GM12872 (cell line): ENCODE data around the gene TMEM255B.

Experiments
- CTCF ChIP-seq: IDR thresholded peaks from 3 replicates; pipeline ENCODE4 v1.5.1; 2011; ENCODE audit warnings: low read depth, mild to moderate bottlenecking, low read length, moderate library complexity; ENCODE audit not compliant: insufficient read depth

Gene TMEM255B

GRCh38 chr13:113744197-113745000 is 14.6 kb upstream of the TMEM255B start:
- no peak for TF ChIP-seq CTCF

GRCh38 chr13:113745059-113745458 is 14.0 kb upstream of the TMEM255B start:
- TF ChIP-seq CTCF: no peak

GRCh38 chr13:113746143-113746525 is 12.9 kb upstream of the TMEM255B start:
- no peak for TF ChIP-seq CTCF

GRCh38 chr13:113746671-113747070 is 12.4 kb upstream of the TMEM255B start:
- TF ChIP-seq CTCF: no peak

- no peak for TF ChIP-seq CTCF
Measured at GRCh38 chr13:113747291-113747833, 11.7 kb upstream of the TMEM255B start.

GRCh38 chr13:113748101-113748861 is 10.7 kb upstream of the TMEM255B start:
- no peak for TF ChIP-seq CTCF

GRCh38 chr13:113748862-113749451 is 10.1 kb upstream of the TMEM255B start:
- TF ChIP-seq CTCF: no peak
